WTC11 (cell line): Measurements from ENCODE around the gene ITPRIP.

ENCODE experiments used
- ATF2 ChIP-seq: sonication (generic); formaldehyde crosslinking; IDR thresholded peaks from 2 replicates; pipeline ENCODE4 v1.8.1; 2022; ENCODE audit warnings: low read depth, missing genetic modification reagents, borderline replicate concordance
- ATF6 ChIP-seq: sonication (generic); formaldehyde crosslinking; IDR thresholded peaks from 2 replicates; pipeline ENCODE4 v1.8.1; 2023; ENCODE audit warnings: mild to moderate bottlenecking, missing genetic modification reagents
- CTCF ChIP-seq: fragments of 200-600 bp; IDR thresholded peaks from 2 replicates; pipeline ENCODE4 v1.8.0; 2022; ENCODE audit warnings: antibody characterized with exemption
- EMX1 ChIP-seq: fragments of 250-450 bp; sonication (Bioruptor Pico); IDR thresholded peaks from 2 replicates; pipeline ENCODE4 v1.8.0; 2021; ENCODE audit warnings: mild to moderate bottlenecking
- FOXP1 ChIP-seq: sonication (generic); formaldehyde crosslinking; IDR thresholded peaks from 2 replicates; pipeline ENCODE4 v1.8.0; 2022; ENCODE audit warnings: missing genetic modification reagents, mild to moderate bottlenecking, moderate library complexity, borderline replicate concordance
- NR1H2 ChIP-seq: sonication (generic); formaldehyde crosslinking; IDR thresholded peaks from 2 replicates; pipeline ENCODE4 v1.9.0; 2021; ENCODE audit warnings: mild to moderate bottlenecking, moderate library complexity, missing genetic modification reagents
- NR3C1 ChIP-seq: sonication (generic); formaldehyde crosslinking; conservative IDR thresholded peaks from 2 replicates; pipeline ENCODE4 v1.8.1; 2023; ENCODE audit warnings: low read depth, mild to moderate bottlenecking, missing genetic modification reagents
- TCF7 ChIP-seq: sonication (generic); formaldehyde crosslinking; IDR thresholded peaks from 2 replicates; pipeline ENCODE4 v1.8.0; 2022; ENCODE audit warnings: mild to moderate bottlenecking, low read depth, missing genetic modification reagents, moderate library complexity
- ZNF281 ChIP-seq: sonication (generic); formaldehyde crosslinking; IDR thresholded peaks from 2 replicates; pipeline ENCODE4 v1.8.0; 2023; ENCODE audit warnings: mild to moderate bottlenecking, missing genetic modification reagents
- ZNF423 ChIP-seq: fragments of 250-450 bp; sonication (Bioruptor Pico); IDR thresholded peaks from 2 replicates; pipeline ENCODE4 v2.1.2; 2022; ENCODE audit warnings: mild to moderate bottlenecking, moderate library complexity
- TF ChIP-seq, protein P1 (sequence below): sonication (generic); formaldehyde crosslinking; conservative IDR thresholded peaks from 2 replicates; pipeline ENCODE4 v1.8.1; 2022; ENCODE audit warnings: mild to moderate bottlenecking, missing genetic modification reagents
- TF ChIP-seq, protein P2 (sequence below): sonication (generic); formaldehyde crosslinking; IDR thresholded peaks from 2 replicates; pipeline ENCODE4 v1.8.1; 2023; ENCODE audit warnings: mild to moderate bottlenecking, missing genetic modification reagents, borderline replicate concordance

GRCh38 chr10:104300002-104300735 lies 38.1 kb downstream of the ITPRIP start:
- no peak for TF ChIP-seq ATF6 (CRISPR knock-in tag)
- no peak for TF ChIP-seq CTCF
- TF ChIP-seq NR3C1 (CRISPR knock-in tag): no peak
- TF ChIP-seq EMX1: no peak
- TF ChIP-seq, protein P1, sequence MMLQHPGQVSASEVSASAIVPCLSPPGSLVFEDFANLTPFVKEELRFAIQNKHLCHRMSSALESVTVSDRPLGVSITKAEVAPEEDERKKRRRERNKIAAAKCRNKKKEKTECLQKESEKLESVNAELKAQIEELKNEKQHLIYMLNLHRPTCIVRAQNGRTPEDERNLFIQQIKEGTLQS: no peak
- TF ChIP-seq TCF7 (CRISPR knock-in tag): no peak
- TF ChIP-seq ZNF423: no peak
- TF ChIP-seq ZNF281 (CRISPR knock-in tag): no peak
- TF ChIP-seq NR1H2 (CRISPR knock-in tag): no peak
- TF ChIP-seq ATF2 (CRISPR knock-in tag): no peak
- TF ChIP-seq, protein P2, sequence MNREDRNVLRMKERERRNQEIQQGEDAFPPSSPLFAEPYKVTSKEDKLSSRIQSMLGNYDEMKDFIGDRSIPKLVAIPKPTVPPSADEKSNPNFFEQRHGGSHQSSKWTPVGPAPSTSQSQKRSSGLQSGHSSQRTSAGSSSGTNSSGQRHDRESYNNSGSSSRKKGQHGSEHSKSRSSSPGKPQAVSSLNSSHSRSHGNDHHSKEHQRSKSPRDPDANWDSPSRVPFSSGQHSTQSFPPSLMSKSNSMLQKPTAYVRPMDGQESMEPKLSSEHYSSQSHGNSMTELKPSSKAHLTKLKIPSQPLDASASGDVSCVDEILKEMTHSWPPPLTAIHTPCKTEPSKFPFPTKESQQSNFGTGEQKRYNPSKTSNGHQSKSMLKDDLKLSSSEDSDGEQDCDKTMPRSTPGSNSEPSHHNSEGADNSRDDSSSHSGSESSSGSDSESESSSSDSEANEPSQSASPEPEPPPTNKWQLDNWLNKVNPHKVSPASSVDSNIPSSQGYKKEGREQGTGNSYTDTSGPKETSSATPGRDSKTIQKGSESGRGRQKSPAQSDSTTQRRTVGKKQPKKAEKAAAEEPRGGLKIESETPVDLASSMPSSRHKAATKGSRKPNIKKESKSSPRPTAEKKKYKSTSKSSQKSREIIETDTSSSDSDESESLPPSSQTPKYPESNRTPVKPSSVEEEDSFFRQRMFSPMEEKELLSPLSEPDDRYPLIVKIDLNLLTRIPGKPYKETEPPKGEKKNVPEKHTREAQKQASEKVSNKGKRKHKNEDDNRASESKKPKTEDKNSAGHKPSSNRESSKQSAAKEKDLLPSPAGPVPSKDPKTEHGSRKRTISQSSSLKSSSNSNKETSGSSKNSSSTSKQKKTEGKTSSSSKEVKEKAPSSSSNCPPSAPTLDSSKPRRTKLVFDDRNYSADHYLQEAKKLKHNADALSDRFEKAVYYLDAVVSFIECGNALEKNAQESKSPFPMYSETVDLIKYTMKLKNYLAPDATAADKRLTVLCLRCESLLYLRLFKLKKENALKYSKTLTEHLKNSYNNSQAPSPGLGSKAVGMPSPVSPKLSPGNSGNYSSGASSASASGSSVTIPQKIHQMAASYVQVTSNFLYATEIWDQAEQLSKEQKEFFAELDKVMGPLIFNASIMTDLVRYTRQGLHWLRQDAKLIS: no peak
- no peak for TF ChIP-seq FOXP1 (CRISPR knock-in tag)
